Fibroblast of the aortic adventitia (primary cell): Measurements from ENCODE around the gene MYCBPAP. TPM values are rescaled to one million over a fixed set of nuclear protein-coding genes. Genes with fewer than 3 reads are reported as not detected.

ENCODE experiments used
- DNase-seq: peaks from one replicate; pipeline ENCODE4 v3.0.0-alpha.2; 2010; ENCODE audit warnings: low read depth
- H3K4me3 ChIP-seq: 2 replicates; pipeline ENCODE4 v1.5.1; 2011; ENCODE audit warnings: low read depth, mild to moderate bottlenecking, control low read depth, low read length, moderate library complexity
- CTCF ChIP-seq: IDR thresholded peaks from 2 replicates; pipeline ENCODE4 v1.5.1; 2011; ENCODE audit warnings: mild to moderate bottlenecking, low read length, control low read depth, inconsistent platforms; ENCODE audit not compliant: insufficient read depth
- total RNA-seq: library from RNA; depleted of rRNA; stranded (reverse); fragments of >200 nt; gene quantifications from 2 replicates; pipeline ENCODE4 v1.2.3, GENCODE V29; 2012; ENCODE audit warnings: low replicate concordance

Gene MYCBPAP
- total RNA-seq, 1 donor, result 0.99 TPM

- no peak overlapping the region for H3K4me3 ChIP-seq
- no peak for TF ChIP-seq CTCF
- no peak for DNase-seq
These were observed 64.3 kb downstream of the MYCBPAP start for GRCh38 chr17:50572541-50572940.

- DNase-seq, result no peak
- TF ChIP-seq CTCF, result no peak
- H3K4me3 ChIP-seq, result no peak overlapping the region
These were observed 65.8 kb downstream of the MYCBPAP start for GRCh38 chr17:50573866-50574611.

GRCh38 chr17:50575581-50576210 is 67.5 kb downstream of the MYCBPAP start:
- no peak for DNase-seq
- TF ChIP-seq CTCF, result no peak
- H3K4me3 ChIP-seq, result no peak overlapping the region

GRCh38 chr17:50576864-50577263 is 68.6 kb downstream of the MYCBPAP start:
- no peak overlapping the region for H3K4me3 ChIP-seq
- no peak for TF ChIP-seq CTCF
- no peak for DNase-seq

- no peak overlapping the region for H3K4me3 ChIP-seq
- DNase-seq, result no peak
- no peak for TF ChIP-seq CTCF
These were observed 69.3 kb downstream of the MYCBPAP start for GRCh38 chr17:50577451-50577954.

GRCh38 chr17:50578173-50578572 is 69.9 kb downstream of the MYCBPAP start:
- TF ChIP-seq CTCF, result no peak
- DNase-seq, result no peak
- H3K4me3 ChIP-seq, result no peak overlapping the region
